Keratinocyte (primary cell): Measurements from ENCODE around the gene IP6K2.

Experiments
- EZH2 ChIP-seq: IDR thresholded peaks from one replicate; pipeline ENCODE4 v1.6.1; 2012; ENCODE audit warnings: inconsistent platforms, mild to moderate bottlenecking, low read length, moderate library complexity
- TF ChIP-seq, protein P1 (sequence below), 3 experiments: IDR thresholded peaks in 1 of 3; conservative IDR thresholded peaks in 1 of 3; optimal IDR thresholded peaks in 1 of 3; 2 replicates in 2 of 3; 3 replicates in 1 of 3; pipeline versions ENCODE3 to v1.5.1; 2011; ENCODE audit warnings: low read length in 3 of 3, mild to moderate bottlenecking in 3 of 3, moderate library complexity in 2 of 3, control low read depth in 1 of 3, inconsistent platforms in 1 of 3; ENCODE audit not compliant: insufficient read depth in 2 of 3; ENCODE audit errors: extremely low read depth in 1 of 3

DNA sequence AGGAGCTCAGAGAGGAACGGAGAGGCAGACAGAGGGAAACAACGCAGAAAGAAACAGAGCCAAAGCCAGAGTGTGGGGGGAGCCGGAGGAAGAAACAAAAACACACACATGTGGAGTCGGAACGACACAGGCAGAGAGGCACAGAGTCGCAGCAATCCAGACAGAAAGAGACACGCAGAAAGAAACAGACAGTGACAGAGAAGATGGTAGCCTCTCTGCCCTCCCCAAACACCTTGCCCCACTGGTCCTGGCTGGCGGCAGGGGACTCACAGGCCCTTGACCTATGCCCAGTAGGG lies 33.0 kb downstream of the IP6K2 start:
- no peak for TF ChIP-seq EZH2
- TF ChIP-seq, protein P1, sequence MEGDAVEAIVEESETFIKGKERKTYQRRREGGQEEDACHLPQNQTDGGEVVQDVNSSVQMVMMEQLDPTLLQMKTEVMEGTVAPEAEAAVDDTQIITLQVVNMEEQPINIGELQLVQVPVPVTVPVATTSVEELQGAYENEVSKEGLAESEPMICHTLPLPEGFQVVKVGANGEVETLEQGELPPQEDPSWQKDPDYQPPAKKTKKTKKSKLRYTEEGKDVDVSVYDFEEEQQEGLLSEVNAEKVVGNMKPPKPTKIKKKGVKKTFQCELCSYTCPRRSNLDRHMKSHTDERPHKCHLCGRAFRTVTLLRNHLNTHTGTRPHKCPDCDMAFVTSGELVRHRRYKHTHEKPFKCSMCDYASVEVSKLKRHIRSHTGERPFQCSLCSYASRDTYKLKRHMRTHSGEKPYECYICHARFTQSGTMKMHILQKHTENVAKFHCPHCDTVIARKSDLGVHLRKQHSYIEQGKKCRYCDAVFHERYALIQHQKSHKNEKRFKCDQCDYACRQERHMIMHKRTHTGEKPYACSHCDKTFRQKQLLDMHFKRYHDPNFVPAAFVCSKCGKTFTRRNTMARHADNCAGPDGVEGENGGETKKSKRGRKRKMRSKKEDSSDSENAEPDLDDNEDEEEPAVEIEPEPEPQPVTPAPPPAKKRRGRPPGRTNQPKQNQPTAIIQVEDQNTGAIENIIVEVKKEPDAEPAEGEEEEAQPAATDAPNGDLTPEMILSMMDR (optimal IDR thresholded peaks at IDR 0.05 in 1 of 3, IDR thresholded peaks at IDR 0.05 in 1 of 3, conservative IDR thresholded peaks at IDR 0.05 in 1 of 3; ENCODE audit: extremely low read depth in 1 of 3, insufficient read depth in 2 of 3, low read length in 3 of 3) = no peak
